HepG2 (cell line): Measurements from ENCODE around the gene TMCC1. TPM values are rescaled to one million over a fixed set of nuclear protein-coding genes. Genes with fewer than 3 reads are reported as not detected.
A peak's percentile ranks its signal among the peaks of the same experiment; 100 is the strongest.

Experiments used
- RNF2 ChIP-seq: fragments of 450-650 bp; conservative IDR thresholded peaks from 2 replicates; pipeline ENCODE4 v1.6.1; 2016; ENCODE audit warnings: low read depth
- ZFY ChIP-seq: sonication (generic); formaldehyde crosslinking; IDR thresholded peaks from 2 replicates; pipeline ENCODE4 v1.4.0; 2020; ENCODE audit warnings: missing genetic modification reagents
- ZNF772 ChIP-seq: sonication (generic); formaldehyde crosslinking; IDR thresholded peaks from 2 replicates; pipeline ENCODE4 v1.5.0; 2020; ENCODE audit warnings: mild to moderate bottlenecking, missing genetic modification reagents
- polyA plus RNA-seq, 8 experiments: library from polyadenylated mRNA; depleted of rRNA in 3 of 8; stranded (reverse) in 7 of 8; unstranded in 1 of 8; fragments of >200 nt; fragmentation: Illumina TruSeq in 4 of 8; extraction: Trizol in 4 of 8; gene quantifications; 2 replicates each; pipeline versions ENCODE4 v1.2.1 to v1.2.3, GENCODE V29; 2011 to 2016; ENCODE audit warnings: low read depth in 4 of 8, missing spikeins in 1 of 8, mixed read lengths in 1 of 8; ENCODE audit not compliant: insufficient read depth in 1 of 8
- total RNA-seq, 5 experiments: library from RNA; depleted of rRNA; stranded (reverse); fragments of >200 nt; fragmentation: Illumina TruSeq; extraction: Trizol; gene quantifications; 2 replicates each; pipeline ENCODE4 v1.2.3, GENCODE V29; 2016; ENCODE audit warnings: low read depth in 1 of 5
- TF ChIP-seq, protein P1 (sequence below): sonication (generic); formaldehyde crosslinking; conservative IDR thresholded peaks from 2 replicates; pipeline ENCODE4 v1.4.0; 2020; ENCODE audit warnings: mild to moderate bottlenecking, missing genetic modification reagents, moderate library complexity
- TF ChIP-seq, protein P2 (sequence below): IDR thresholded peaks from 2 replicates; pipeline ENCODE4 v1.6.1; 2016; ENCODE audit warnings: mild to moderate bottlenecking, missing biosample characterization, missing genetic modification reagents
- TF ChIP-seq, protein P3 (sequence below): sonication (generic); formaldehyde crosslinking; IDR thresholded peaks from 2 replicates; pipeline ENCODE4 v1.5.1; 2020; ENCODE audit warnings: mild to moderate bottlenecking, missing genetic modification reagents, moderate library complexity

The TMCC1 gene
- total and polyA plus RNA-seq, 2 of the 13 experiments (the other 11 are each of a cell fraction or from before 2014, with no cell fraction given): 12.1 to 264 TPM

DNA sequence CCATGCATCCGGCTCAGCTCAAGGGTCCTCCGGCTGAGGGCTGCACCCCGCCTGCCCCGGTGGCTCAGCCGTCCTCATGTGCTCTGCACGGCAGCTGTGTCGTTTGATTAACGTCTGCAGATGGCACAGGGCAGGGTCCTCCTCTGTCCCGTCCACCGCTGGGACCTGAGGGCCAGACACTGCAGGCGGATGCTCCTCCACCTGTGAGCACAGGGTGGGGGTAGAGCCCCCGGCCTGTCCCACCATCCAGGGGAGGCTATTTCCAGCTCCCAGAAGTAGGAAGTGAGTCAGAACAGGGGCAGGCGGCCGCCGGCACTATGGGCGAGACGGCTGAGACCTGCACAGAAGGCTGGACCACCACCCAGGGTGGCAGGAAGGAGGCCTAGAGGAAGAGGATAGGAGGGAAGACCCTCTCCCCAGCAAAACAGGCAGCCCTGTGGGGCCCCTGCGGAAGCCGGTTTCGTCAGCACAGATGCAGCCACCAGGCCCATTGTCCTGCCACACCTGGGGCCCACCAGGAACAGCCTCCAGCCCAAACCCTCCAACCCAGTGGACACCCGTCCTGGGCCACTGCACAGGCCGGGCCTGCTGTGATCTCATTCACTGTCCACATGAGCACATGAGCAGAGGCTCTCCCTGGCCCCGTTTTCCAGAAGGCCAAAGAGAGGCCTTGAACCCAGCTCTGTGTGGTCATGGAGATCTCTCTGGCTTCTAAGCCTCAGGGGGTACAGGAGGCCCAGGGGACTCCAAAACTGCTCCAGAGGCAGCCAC lies 274.4 kb downstream of the TMCC1 start (continued):
- TF ChIP-seq, protein P1, sequence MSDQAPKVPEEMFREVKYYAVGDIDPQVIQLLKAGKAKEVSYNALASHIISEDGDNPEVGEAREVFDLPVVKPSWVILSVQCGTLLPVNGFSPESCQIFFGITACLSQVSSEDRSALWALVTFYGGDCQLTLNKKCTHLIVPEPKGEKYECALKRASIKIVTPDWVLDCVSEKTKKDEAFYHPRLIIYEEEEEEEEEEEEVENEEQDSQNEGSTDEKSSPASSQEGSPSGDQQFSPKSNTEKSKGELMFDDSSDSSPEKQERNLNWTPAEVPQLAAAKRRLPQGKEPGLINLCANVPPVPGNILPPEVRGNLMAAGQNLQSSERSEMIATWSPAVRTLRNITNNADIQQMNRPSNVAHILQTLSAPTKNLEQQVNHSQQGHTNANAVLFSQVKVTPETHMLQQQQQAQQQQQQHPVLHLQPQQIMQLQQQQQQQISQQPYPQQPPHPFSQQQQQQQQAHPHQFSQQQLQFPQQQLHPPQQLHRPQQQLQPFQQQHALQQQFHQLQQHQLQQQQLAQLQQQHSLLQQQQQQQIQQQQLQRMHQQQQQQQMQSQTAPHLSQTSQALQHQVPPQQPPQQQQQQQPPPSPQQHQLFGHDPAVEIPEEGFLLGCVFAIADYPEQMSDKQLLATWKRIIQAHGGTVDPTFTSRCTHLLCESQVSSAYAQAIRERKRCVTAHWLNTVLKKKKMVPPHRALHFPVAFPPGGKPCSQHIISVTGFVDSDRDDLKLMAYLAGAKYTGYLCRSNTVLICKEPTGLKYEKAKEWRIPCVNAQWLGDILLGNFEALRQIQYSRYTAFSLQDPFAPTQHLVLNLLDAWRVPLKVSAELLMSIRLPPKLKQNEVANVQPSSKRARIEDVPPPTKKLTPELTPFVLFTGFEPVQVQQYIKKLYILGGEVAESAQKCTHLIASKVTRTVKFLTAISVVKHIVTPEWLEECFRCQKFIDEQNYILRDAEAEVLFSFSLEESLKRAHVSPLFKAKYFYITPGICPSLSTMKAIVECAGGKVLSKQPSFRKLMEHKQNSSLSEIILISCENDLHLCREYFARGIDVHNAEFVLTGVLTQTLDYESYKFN (CRISPR knock-in tag): no peak
- TF ChIP-seq ZFY: peak; percentile 47; the same call in 1 of the 2 replicates
- no peak for TF ChIP-seq RNF2
- TF ChIP-seq, protein P2, sequence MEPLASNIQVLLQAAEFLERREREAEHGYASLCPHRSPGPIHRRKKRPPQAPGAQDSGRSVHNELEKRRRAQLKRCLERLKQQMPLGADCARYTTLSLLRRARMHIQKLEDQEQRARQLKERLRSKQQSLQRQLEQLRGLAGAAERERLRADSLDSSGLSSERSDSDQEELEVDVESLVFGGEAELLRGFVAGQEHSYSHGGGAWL (CRISPR knock-in tag): no peak
- TF ChIP-seq, protein P3, sequence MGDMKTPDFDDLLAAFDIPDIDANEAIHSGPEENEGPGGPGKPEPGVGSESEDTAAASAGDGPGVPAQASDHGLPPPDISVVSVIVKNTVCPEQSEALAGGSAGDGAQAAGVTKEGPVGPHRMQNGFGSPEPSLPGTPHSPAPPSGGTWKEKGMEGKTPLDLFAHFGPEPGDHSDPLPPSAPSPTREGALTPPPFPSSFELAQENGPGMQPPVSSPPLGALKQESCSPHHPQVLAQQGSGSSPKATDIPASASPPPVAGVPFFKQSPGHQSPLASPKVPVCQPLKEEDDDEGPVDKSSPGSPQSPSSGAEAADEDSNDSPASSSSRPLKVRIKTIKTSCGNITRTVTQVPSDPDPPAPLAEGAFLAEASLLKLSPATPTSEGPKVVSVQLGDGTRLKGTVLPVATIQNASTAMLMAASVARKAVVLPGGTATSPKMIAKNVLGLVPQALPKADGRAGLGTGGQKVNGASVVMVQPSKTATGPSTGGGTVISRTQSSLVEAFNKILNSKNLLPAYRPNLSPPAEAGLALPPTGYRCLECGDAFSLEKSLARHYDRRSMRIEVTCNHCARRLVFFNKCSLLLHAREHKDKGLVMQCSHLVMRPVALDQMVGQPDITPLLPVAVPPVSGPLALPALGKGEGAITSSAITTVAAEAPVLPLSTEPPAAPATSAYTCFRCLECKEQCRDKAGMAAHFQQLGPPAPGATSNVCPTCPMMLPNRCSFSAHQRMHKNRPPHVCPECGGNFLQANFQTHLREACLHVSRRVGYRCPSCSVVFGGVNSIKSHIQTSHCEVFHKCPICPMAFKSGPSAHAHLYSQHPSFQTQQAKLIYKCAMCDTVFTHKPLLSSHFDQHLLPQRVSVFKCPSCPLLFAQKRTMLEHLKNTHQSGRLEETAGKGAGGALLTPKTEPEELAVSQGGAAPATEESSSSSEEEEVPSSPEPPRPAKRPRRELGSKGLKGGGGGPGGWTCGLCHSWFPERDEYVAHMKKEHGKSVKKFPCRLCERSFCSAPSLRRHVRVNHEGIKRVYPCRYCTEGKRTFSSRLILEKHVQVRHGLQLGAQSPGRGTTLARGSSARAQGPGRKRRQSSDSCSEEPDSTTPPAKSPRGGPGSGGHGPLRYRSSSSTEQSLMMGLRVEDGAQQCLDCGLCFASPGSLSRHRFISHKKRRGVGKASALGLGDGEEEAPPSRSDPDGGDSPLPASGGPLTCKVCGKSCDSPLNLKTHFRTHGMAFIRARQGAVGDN (CRISPR knock-in tag): peak; percentile 64
- TF ChIP-seq ZNF772: no peak
- TF ChIP-seq, all 625 proteins: peak for 9
